ENCODE measurements around the gene PLCL1. TPM values are rescaled to one million over a fixed set of nuclear protein-coding genes. Genes with fewer than 3 reads are reported as not detected.

PLCL1 gene
- total RNA-seq, 1 experiment from 2014 or later, result 1.6 TPM

DNA sequence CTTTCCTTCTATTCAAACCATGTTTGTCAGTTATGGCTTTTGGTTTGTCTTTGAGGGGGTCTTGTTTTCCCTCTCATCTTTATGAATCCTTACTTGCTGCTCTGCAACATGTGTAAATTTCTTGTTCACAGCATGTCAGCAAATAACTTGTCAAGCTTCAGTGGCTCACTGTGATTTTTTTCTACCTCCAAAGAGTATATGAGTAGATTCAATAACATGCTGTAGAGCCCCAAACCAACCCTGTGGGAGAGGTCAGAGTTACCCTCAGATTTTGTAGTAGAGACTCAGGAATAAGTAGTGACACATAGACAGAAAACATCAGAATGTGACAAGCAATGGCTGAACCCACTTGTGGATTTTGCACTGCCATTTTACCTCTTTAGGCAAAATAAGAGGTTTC lies 121.6 kb downstream of the PLCL1 start:
- H3K36me3 ChIP-seq (ENCODE audit: control insufficient read depth, insufficient read depth, low read length), result no peaks in the 10 kb centered on the region
- Mint-ChIP-seq H3K27me3 (ENCODE audit: insufficient read depth, unreplicated experiment) (no peaks in the 10 kb centered on the region), H3K36me3 (ENCODE audit: insufficient read depth, unreplicated experiment) (no peaks in the 10 kb centered on the region), H3K4me1 (ENCODE audit: low read depth, unreplicated experiment) (no peaks in the 10 kb centered on the region), H3K27ac (ENCODE audit: unreplicated experiment) (no peak overlapping the region), H3K4me3 (ENCODE audit: unreplicated experiment) (no peak overlapping the region), H3K9me3 (ENCODE audit: unreplicated experiment) (no peaks in the 10 kb centered on the region)
- TF ChIP-seq, protein P1, sequence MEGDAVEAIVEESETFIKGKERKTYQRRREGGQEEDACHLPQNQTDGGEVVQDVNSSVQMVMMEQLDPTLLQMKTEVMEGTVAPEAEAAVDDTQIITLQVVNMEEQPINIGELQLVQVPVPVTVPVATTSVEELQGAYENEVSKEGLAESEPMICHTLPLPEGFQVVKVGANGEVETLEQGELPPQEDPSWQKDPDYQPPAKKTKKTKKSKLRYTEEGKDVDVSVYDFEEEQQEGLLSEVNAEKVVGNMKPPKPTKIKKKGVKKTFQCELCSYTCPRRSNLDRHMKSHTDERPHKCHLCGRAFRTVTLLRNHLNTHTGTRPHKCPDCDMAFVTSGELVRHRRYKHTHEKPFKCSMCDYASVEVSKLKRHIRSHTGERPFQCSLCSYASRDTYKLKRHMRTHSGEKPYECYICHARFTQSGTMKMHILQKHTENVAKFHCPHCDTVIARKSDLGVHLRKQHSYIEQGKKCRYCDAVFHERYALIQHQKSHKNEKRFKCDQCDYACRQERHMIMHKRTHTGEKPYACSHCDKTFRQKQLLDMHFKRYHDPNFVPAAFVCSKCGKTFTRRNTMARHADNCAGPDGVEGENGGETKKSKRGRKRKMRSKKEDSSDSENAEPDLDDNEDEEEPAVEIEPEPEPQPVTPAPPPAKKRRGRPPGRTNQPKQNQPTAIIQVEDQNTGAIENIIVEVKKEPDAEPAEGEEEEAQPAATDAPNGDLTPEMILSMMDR (IDR thresholded peaks at IDR 0.05; ENCODE audit: insufficient read depth in 1 of 2, low read depth in 1 of 2, low read length in 1 of 2, severe bottlenecking in 1 of 2, unreplicated experiment in 1 of 2), result no peak
- ChIA-PET POLR2A (no interaction called here), CTCF (no interaction called here)
- DNase-seq, result no peak
- H3K27me3 ChIP-seq (replicated peaks; ENCODE audit: control insufficient read depth, insufficient read depth, low read length), result no peaks in the 10 kb centered on the region
- no peaks in the 10 kb centered on the region for H3K4me1 ChIP-seq
- intact Hi-C loops (cut with micrococcal nuclease; ENCODE audit: unreplicated experiment), result no loop called here
- no TSS peak for BruUV-seq (replicated peaks)
- no peak overlapping the region for H3K4me3 ChIP-seq (ENCODE audit: low read depth, low read length)
- H3K9me3 ChIP-seq, result no peaks in the 10 kb centered on the region

- DNase-seq, result no peak
- Mint-ChIP-seq H3K36me3 (ENCODE audit: insufficient read depth, unreplicated experiment) (no peaks in the 10 kb centered on the region), H3K27ac (ENCODE audit: unreplicated experiment) (no peak overlapping the region), H3K4me3 (ENCODE audit: unreplicated experiment) (no peak overlapping the region), H3K27me3 (ENCODE audit: insufficient read depth, unreplicated experiment) (no peaks in the 10 kb centered on the region), H3K9me3 (ENCODE audit: unreplicated experiment) (no peaks in the 10 kb centered on the region), H3K4me1 (ENCODE audit: low read depth, unreplicated experiment) (no peaks in the 10 kb centered on the region)
- CTCF ChIA-PET, result no interaction called here
- no peak overlapping the region for H3K4me3 ChIP-seq (ENCODE audit: low read depth, low read length)
- intact Hi-C loops (cut with micrococcal nuclease; ENCODE audit: unreplicated experiment), result no loop called here
- POLR2A ChIA-PET, result no interaction called here
- BruUV-seq (replicated peaks), result no TSS peak
- TF ChIP-seq, protein P1 (IDR thresholded peaks at IDR 0.05; ENCODE audit: insufficient read depth in 1 of 2, low read depth in 1 of 2, low read length in 1 of 2, severe bottlenecking in 1 of 2, unreplicated experiment in 1 of 2), result no peak
- H3K36me3 ChIP-seq (ENCODE audit: control insufficient read depth, insufficient read depth, low read length), result no peaks in the 10 kb centered on the region
- H3K27me3 ChIP-seq (replicated peaks; ENCODE audit: control insufficient read depth, insufficient read depth, low read length), result no peaks in the 10 kb centered on the region
- H3K4me1 ChIP-seq, result no peaks in the 10 kb centered on the region
- H3K9me3 ChIP-seq, result no peaks in the 10 kb centered on the region
Measured at GRCh38 chr2:197926673-197927072, 122.3 kb downstream of the PLCL1 start.

DNA sequence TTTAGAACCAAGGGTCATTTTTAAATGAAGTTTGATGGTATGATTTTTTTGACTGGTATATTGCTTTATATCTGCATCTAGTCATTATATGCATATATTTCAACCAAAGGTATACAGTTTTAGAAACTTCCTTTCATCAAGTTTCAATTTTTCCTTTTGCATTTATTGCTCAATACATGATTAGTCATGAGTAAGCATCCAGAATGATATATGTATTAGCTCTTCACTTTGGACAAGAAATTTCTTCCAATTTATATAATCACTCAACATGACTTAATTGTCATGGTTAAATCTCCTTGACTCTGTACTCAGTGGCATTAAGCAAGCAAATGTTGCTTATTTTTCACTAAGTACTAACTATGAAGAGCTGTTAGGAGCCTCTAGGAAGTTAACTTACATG lies 123.6 kb downstream of the PLCL1 start:
- no peaks in the 10 kb centered on the region for H3K4me1 ChIP-seq
- POLR2A ChIA-PET, result no interaction called here
- no peak overlapping the region for H3K27ac Mint-ChIP-seq (ENCODE audit: unreplicated experiment)
- no peaks in the 10 kb centered on the region for H3K4me1 Mint-ChIP-seq (ENCODE audit: low read depth, unreplicated experiment)
- no peak for DNase-seq
- H3K27me3 ChIP-seq (replicated peaks; ENCODE audit: control insufficient read depth, insufficient read depth, low read length), result no peaks in the 10 kb centered on the region
- TF ChIP-seq, protein P1 (IDR thresholded peaks at IDR 0.05; ENCODE audit: insufficient read depth in 1 of 2, low read depth in 1 of 2, low read length in 1 of 2, severe bottlenecking in 1 of 2, unreplicated experiment in 1 of 2), result no peak
- H3K9me3 ChIP-seq, result no peaks in the 10 kb centered on the region
- CTCF ChIA-PET, result no interaction called here
- H3K36me3 ChIP-seq (ENCODE audit: control insufficient read depth, insufficient read depth, low read length), result no peaks in the 10 kb centered on the region
- H3K9me3 Mint-ChIP-seq (ENCODE audit: unreplicated experiment), result no peaks in the 10 kb centered on the region
- no peaks in the 10 kb centered on the region for H3K27me3 Mint-ChIP-seq (ENCODE audit: insufficient read depth, unreplicated experiment)
- no TSS peak for BruUV-seq (replicated peaks)
- no peak overlapping the region for H3K4me3 Mint-ChIP-seq (ENCODE audit: unreplicated experiment)
- no peaks in the 10 kb centered on the region for H3K36me3 Mint-ChIP-seq (ENCODE audit: insufficient read depth, unreplicated experiment)
- H3K4me3 ChIP-seq (ENCODE audit: low read depth, low read length), result no peak overlapping the region
- intact Hi-C loops (cut with micrococcal nuclease; ENCODE audit: unreplicated experiment), result no loop called here
